Left lung (tissue), 10 donors: ENCODE results near the gene SLC17A8. TPM values are rescaled to one million over a fixed set of nuclear protein-coding genes. Genes with fewer than 3 reads are reported as not detected.

Experiments
- ATAC-seq: fragments of 200-7000 bp; cut with Tn5 transposase; one replicate; pipeline ENCODE4 v1.9.1; 2020; ENCODE audit warnings: moderate library complexity
- DNase-seq, 4 donors: peaks; one replicate each; pipeline ENCODE4 v3.0.0-alpha.2; 2013 to 2020
- H3K27ac ChIP-seq, 2 donors: fragments of 200-600 bp; sonication (generic) in 1 of 2; one replicate each; pipeline versions ENCODE4 v1.5.0 to v1.8.0; 2020 to 2021
- H3K27me3 ChIP-seq, 2 donors: fragments of 200-600 bp; sonication (generic) in 1 of 2; one replicate each; pipeline versions ENCODE4 v1.5.0 to v1.8.0; 2020 to 2021
- H3K36me3 ChIP-seq, 2 donors: fragments of 200-600 bp; sonication (generic) in 1 of 2; one replicate each; pipeline versions ENCODE4 v1.5.0 to v1.8.0; 2020 to 2021
- H3K4me1 ChIP-seq, 2 donors: fragments of 200-600 bp; one replicate each; pipeline ENCODE4 v1.8.0; 2021
- H3K4me3 ChIP-seq, 2 donors: fragments of 200-600 bp; sonication (generic) in 1 of 2; one replicate each; pipeline versions ENCODE4 v1.5.0 to v1.8.0; 2020 to 2021; ENCODE audit warnings: mild to moderate bottlenecking in 1 of 2
- H3K9me3 ChIP-seq, 2 donors: fragments of 200-600 bp; sonication (generic) in 1 of 2; one replicate each; pipeline versions ENCODE4 v1.5.0 to v1.8.0; 2020 to 2021
- intact Hi-C, 2 donors: fragments of 100-400 bp; cut with DNase I; formaldehyde crosslinking; loops; one replicate each; pipeline versions ENCODE4 v1.11.2 to v1.14.2; 2022
- polyA plus RNA-seq, 6 donors: library from polyadenylated mRNA; unstranded; fragments of 120-200 nt; gene quantifications; one replicate each; pipeline ENCODE4 v1.2.1, GENCODE V29; 2013; ENCODE audit not compliant: insufficient read length in 6 of 6
- total RNA-seq, 2 donors: library from RNA; stranded (reverse); fragmentation: NEBNext Ultra II Directional; extraction: Animal tissue kit (Norgen Biotek cat#: 25700); gene quantifications; one replicate each; pipeline ENCODE4 v1.2.1, GENCODE V29; 2021
- TF ChIP-seq, protein P1 (sequence below), 2 donors: fragments of 200-600 bp; sonication (generic) in 1 of 2; IDR thresholded peaks; one replicate each; pipeline versions ENCODE4 v1.5.0 to v1.8.0; 2021; ENCODE audit warnings: antibody characterized with exemption in 2 of 2
- donor health status: DM: no; HTN: yes; CAD: no.
- donor health status: DM: no; HTN: no; CAD: no.

SLC17A8 gene
- total and polyA plus RNA-seq, 8 donors, result 0.13 to 4.0 (median 2.8) TPM

DNA sequence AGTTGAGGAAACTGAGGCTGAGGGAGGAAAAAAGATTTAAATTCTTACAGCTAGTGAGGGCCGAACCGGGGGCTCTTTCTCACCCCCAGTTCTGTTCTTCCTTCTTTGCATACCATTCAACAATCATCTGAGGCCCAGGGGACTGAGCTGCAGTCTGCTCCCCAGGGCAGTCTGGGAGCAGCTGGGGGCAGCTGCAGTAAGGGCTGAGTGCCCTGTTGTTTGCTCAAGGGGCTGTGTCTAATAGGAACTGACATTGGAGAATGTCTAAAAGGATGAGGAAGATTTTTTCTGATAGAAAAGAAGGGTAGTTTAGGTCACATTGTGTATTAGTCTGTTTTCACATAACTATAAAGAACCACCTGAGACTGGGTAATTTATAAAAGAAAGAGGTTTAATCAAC, 42.2 kb downstream of the SLC17A8 start:
- no peak for ATAC-seq
- peak in 1 of 4 donors; percentile 6 for DNase-seq
- no peaks in the 10 kb centered on the region for H3K36me3 ChIP-seq
- no peak overlapping the region for H3K4me3 ChIP-seq
- no peaks in the 10 kb centered on the region for H3K27me3 ChIP-seq
- no peaks in the 10 kb centered on the region for H3K9me3 ChIP-seq
- no peak overlapping the region for H3K27ac ChIP-seq
- intact Hi-C loops, result no loop called here
- no peaks in the 10 kb centered on the region for H3K4me1 ChIP-seq
- TF ChIP-seq, protein P1, sequence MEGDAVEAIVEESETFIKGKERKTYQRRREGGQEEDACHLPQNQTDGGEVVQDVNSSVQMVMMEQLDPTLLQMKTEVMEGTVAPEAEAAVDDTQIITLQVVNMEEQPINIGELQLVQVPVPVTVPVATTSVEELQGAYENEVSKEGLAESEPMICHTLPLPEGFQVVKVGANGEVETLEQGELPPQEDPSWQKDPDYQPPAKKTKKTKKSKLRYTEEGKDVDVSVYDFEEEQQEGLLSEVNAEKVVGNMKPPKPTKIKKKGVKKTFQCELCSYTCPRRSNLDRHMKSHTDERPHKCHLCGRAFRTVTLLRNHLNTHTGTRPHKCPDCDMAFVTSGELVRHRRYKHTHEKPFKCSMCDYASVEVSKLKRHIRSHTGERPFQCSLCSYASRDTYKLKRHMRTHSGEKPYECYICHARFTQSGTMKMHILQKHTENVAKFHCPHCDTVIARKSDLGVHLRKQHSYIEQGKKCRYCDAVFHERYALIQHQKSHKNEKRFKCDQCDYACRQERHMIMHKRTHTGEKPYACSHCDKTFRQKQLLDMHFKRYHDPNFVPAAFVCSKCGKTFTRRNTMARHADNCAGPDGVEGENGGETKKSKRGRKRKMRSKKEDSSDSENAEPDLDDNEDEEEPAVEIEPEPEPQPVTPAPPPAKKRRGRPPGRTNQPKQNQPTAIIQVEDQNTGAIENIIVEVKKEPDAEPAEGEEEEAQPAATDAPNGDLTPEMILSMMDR (IDR thresholded peaks at IDR 0.05), result no peak

DNA sequence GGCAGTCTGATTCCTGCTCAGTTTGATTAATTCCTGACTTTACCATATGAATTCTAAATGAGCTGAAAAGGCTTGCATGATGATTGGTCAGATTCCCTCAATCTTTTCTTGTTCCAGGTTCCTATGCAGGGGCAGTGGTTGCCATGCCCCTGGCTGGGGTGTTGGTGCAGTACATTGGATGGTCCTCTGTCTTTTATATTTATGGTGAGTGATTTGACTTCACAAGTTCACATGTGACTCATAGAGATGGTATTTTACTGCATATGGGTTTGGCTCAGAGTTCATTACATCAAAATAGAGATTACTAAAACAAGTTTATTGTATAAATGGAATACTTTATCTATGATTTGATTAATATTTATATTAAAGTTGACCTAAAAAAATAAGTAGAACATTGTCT, 44.8 kb downstream of the SLC17A8 start:
- Histone ChIP-seq H3K27ac (no peak overlapping the region), H3K4me1 (no peaks in the 10 kb centered on the region)

DNA sequence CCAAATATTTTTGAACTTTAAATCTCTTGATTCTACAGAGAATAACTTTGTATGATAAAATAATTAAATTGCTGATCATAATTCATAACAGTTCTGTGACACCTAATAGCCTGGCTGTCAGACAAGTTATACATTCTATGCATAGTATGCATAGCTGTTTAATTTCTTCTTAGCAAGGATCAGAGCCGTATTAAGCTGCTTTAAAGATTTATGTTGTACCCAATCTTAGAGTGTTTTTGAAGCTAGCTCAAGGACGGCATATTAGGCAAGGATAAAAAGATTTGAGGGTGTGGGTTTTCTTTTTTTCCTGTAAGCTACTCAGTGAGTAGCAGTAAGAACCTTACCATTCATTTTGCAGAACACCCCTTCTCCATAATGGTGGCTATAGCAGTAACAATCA, 45.9 kb downstream of the SLC17A8 start:
- intact Hi-C loops, result no loop called here
- ATAC-seq, result no peak
- TF ChIP-seq, protein P1 (IDR thresholded peaks at IDR 0.05), result no peak
- no peaks in the 10 kb centered on the region for H3K36me3 ChIP-seq
- H3K4me1 ChIP-seq, result no peaks in the 10 kb centered on the region
- H3K27me3 ChIP-seq, result no peaks in the 10 kb centered on the region
- no peaks in the 10 kb centered on the region for H3K9me3 ChIP-seq
- no peak overlapping the region for H3K4me3 ChIP-seq
- no peak for DNase-seq
- H3K27ac ChIP-seq, result no peak overlapping the region

More for the DNA sequence above, 44.8 kb downstream of the SLC17A8 start:
- no peaks in the 10 kb centered on the region for H3K9me3 ChIP-seq
- H3K36me3 ChIP-seq, result no peaks in the 10 kb centered on the region
- TF ChIP-seq, protein P1 (IDR thresholded peaks at IDR 0.05), result no peak
- intact Hi-C loops, result no loop called here
- no peak for DNase-seq
- no peak for ATAC-seq
- H3K4me3 ChIP-seq, result no peak overlapping the region
- no peaks in the 10 kb centered on the region for H3K27me3 ChIP-seq

DNA sequence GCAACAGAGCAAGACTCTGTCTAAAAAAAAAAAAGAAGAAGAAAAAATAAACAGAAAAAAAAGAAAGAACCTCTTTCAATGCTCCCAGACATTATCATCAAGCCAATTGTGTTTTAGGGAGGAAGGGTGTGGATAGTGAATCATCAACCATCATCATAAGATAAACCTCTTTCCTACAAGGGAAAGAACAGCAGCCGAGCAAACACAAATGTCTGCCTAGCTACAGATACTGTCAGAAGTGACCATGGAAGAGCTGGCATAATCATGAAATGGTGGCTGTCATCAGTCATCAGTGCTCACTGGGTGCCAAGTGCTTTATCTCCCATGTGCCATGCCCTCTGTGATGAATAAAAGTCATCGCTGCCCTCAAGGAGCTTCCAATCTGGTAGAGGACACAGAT, 46.6 kb downstream of the SLC17A8 start:
- TF ChIP-seq, protein P1 (IDR thresholded peaks at IDR 0.05), result no peak
- no peaks in the 10 kb centered on the region for H3K9me3 ChIP-seq
- H3K27ac ChIP-seq, result no peak overlapping the region
- intact Hi-C loops, result no loop called here
- ATAC-seq, result no peak
- no peak overlapping the region for H3K4me3 ChIP-seq
- no peaks in the 10 kb centered on the region for H3K4me1 ChIP-seq
- DNase-seq, result no peak
- no peaks in the 10 kb centered on the region for H3K36me3 ChIP-seq
- no peaks in the 10 kb centered on the region for H3K27me3 ChIP-seq

DNA sequence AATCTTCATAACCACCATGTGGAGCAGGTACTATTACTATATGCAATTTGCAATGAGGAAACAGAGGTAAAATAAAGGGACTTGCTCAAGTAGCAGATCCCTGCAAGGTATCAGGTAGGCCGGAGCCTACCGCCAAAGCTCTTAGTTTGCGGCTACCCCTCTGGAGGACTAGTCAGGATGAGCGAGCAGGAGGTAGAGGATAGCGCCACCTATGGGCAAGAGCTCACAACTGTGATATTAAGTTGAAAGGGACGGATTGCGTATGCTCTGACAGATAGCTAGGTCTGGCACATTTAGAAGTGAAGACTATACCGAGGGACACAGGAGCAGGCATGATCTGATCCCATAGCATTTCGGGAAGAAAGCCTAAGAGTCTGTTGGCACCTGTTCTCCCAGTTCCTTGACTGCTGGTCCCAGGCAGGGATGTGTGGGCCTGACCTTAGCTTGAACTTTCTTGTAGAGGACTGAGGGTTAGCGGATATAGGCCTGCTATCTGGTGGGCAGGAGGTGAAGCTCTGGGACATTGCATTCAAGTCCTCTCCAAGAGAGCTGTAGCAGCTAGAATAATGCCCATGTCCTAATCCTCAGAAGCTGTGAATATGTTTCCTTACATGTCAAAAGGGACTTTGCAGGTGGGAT, 48.0 kb downstream of the SLC17A8 start:
- intact Hi-C loops, result no loop called here
- Histone ChIP-seq H3K36me3 (no peaks in the 10 kb centered on the region), H3K27ac (no peak overlapping the region), H3K9me3 (no peaks in the 10 kb centered on the region), H3K4me3 (no peak overlapping the region), H3K27me3 (no peaks in the 10 kb centered on the region), H3K4me1 (no peaks in the 10 kb centered on the region)
- TF ChIP-seq, protein P1 (IDR thresholded peaks at IDR 0.05), result peak; percentile 32 to 35
- ATAC-seq, result peak; percentile 97
- peak in 2 of 4 donors; percentile 37 to 51 for DNase-seq
